K562 (cell line): ENCODE data around the gene KCTD11.

ENCODE experiments used
- DNMT1 ChIP-seq: fragments of 450-650 bp; IDR thresholded peaks from 2 replicates; pipeline ENCODE4 v1.6.1; 2016; ENCODE audit warnings: antibody characterized with exemption, mild to moderate bottlenecking
- EP300 ChIP-seq: IDR thresholded peaks from 2 replicates; pipeline ENCODE4 v1.6.1; 2012; ENCODE audit warnings: low read length, improper control_type of control experiment
- HDAC2 ChIP-seq: fragments of 450-650 bp; IDR thresholded peaks from 2 replicates; pipeline ENCODE4 v1.6.1; 2016; ENCODE audit warnings: mild to moderate bottlenecking
- MAFF ChIP-seq: IDR thresholded peaks from 2 replicates; pipeline ENCODE4 v1.6.1; 2012; ENCODE audit warnings: low read length, improper control_type of control experiment
- NFE2 ChIP-seq: IDR thresholded peaks from 2 replicates; pipeline ENCODE4 v1.6.1; 2014; ENCODE audit warnings: antibody characterized with exemption, low read depth
- POLR2AphosphoS5 ChIP-seq: IDR thresholded peaks from 2 replicates; pipeline ENCODE4 v1.6.1; 2011; ENCODE audit warnings: mild to moderate bottlenecking, low read depth, low read length, moderate library complexity; ENCODE audit not compliant: control insufficient read depth, insufficient read depth
- RAD21 ChIP-seq, 2 experiments: fragments of 250-450 bp in 1 of 2; fragments of 450-650 bp in 1 of 2; sonication (Bioruptor Pico) in 1 of 2; formaldehyde crosslinking in 1 of 2; IDR thresholded peaks in 1 of 2; conservative IDR thresholded peaks in 1 of 2; 2 replicates each; pipeline versions ENCODE4 v1.4.0 to v1.8.0; 2020 to 2022; ENCODE audit warnings: mild to moderate bottlenecking in 2 of 2, moderate library complexity in 1 of 2
- SRSF1 ChIP-seq: fragments of 200-400 bp; formaldehyde crosslinking; IDR thresholded peaks from 2 replicates; pipeline ENCODE4 v1.6.1; 2017; ENCODE audit warnings: mild to moderate bottlenecking, low read depth, low read length, moderate library complexity
- ZEB2 ChIP-seq: fragments of 450-650 bp; IDR thresholded peaks from 2 replicates; pipeline ENCODE4 v1.6.1; 2016
- ZNF561 ChIP-seq: fragments of 450-650 bp; formaldehyde crosslinking; conservative IDR thresholded peaks from 2 replicates; pipeline ENCODE4 v1.4.0; 2020; ENCODE audit warnings: mild to moderate bottlenecking, moderate library complexity
- TF ChIP-seq, protein P1 (sequence below), 3 experiments: IDR thresholded peaks in 2 of 3; conservative IDR thresholded peaks in 1 of 3; 2 replicates each; pipeline ENCODE4 v1.5.1; 2011 to 2012; ENCODE audit warnings: low read length in 3 of 3, mild to moderate bottlenecking in 3 of 3, control low read depth in 2 of 3, improper control_type of control experiment in 1 of 3, inconsistent platforms in 1 of 3, low read depth in 1 of 3, mixed read lengths in 1 of 3, moderate library complexity in 1 of 3; ENCODE audit not compliant: insufficient read depth in 2 of 3
- TF ChIP-seq, protein P2 (sequence below): sonication (generic); formaldehyde crosslinking; IDR thresholded peaks from 2 replicates; pipeline ENCODE4 v1.8.1; 2023; ENCODE audit warnings: mild to moderate bottlenecking, missing genetic modification reagents, moderate library complexity

DNA sequence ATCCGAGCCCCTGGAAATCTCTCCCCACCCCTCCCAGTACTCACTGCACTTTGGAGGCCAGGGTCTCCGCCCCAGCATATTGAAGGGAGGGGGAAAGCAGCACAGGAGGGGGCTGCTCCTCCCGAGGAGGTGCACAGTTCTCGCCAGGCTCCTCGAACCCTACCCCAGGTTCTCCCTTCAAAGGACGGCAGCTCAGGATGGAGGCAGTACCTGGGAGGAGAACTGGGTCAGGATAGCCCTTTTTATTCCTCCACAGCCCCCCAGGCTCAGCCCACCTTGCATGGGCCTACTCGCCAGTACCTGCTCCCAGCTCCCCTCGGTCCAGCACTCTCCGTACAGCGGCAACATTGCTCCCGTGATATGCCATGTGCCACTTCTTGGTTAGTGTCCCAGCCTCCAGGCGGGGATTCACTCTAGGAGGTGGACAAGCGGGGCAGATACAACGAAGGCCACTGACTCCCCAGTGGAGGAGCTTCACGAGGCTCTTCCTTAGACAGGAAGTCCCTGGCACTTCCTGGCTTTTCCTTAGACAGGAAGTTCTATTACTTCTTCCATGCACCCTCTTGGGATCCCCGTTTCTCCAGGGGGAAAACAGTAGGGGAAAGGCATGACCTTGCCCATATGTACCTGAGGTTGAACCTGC, 34.7 kb upstream of the KCTD11 start:
- TF ChIP-seq DNMT1 (no peak), NFE2 (no peak), ZEB2 (no peak), HDAC2 (no peak), MAFF (no peak), RAD21 (CRISPR knock-in tag; conservative IDR thresholded peaks at IDR 0.05 in 1 of 2, IDR thresholded peaks at IDR 0.05 in 1 of 2) (no peak), EP300 (no peak), POLR2AphosphoS5 (no peak), ZNF561 (no peak), SRSF1 (no peak)
- TF ChIP-seq, protein P1, sequence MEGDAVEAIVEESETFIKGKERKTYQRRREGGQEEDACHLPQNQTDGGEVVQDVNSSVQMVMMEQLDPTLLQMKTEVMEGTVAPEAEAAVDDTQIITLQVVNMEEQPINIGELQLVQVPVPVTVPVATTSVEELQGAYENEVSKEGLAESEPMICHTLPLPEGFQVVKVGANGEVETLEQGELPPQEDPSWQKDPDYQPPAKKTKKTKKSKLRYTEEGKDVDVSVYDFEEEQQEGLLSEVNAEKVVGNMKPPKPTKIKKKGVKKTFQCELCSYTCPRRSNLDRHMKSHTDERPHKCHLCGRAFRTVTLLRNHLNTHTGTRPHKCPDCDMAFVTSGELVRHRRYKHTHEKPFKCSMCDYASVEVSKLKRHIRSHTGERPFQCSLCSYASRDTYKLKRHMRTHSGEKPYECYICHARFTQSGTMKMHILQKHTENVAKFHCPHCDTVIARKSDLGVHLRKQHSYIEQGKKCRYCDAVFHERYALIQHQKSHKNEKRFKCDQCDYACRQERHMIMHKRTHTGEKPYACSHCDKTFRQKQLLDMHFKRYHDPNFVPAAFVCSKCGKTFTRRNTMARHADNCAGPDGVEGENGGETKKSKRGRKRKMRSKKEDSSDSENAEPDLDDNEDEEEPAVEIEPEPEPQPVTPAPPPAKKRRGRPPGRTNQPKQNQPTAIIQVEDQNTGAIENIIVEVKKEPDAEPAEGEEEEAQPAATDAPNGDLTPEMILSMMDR (IDR thresholded peaks at IDR 0.05 in 2 of 3, conservative IDR thresholded peaks at IDR 0.05 in 1 of 3; ENCODE audit: insufficient read depth in 2 of 3, low read depth in 1 of 3, low read length in 3 of 3): no peak
- TF ChIP-seq, protein P2, sequence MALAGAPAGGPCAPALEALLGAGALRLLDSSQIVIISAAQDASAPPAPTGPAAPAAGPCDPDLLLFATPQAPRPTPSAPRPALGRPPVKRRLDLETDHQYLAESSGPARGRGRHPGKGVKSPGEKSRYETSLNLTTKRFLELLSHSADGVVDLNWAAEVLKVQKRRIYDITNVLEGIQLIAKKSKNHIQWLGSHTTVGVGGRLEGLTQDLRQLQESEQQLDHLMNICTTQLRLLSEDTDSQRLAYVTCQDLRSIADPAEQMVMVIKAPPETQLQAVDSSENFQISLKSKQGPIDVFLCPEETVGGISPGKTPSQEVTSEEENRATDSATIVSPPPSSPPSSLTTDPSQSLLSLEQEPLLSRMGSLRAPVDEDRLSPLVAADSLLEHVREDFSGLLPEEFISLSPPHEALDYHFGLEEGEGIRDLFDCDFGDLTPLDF (CRISPR knock-in tag): no peak
